B cell (primary cell): ENCODE measurements around the gene SLC9A5. TPM values are rescaled to one million over a fixed set of nuclear protein-coding genes. Genes with fewer than 3 reads are reported as not detected.

ENCODE experiments used
- ATAC-seq: fragments of 200-7000 bp; cut with Tn5 transposase; one replicate; pipeline ENCODE4 v1.10.0; 2021; ENCODE audit warnings: low read depth, mild to moderate bottlenecking, moderate number of reproducible peaks, moderate library complexity
- CTCF ChIA-PET: fragments of 350-600 bp; sonication (Branson Sonifier 250); formaldehyde crosslinking; loops from one replicate; lab custom pipeline; 2021; ENCODE audit warnings: antibody characterized with exemption, inconsistent platforms; lab: Charles Lee
- POLR2A ChIA-PET: fragments of 350-600 bp; sonication (Branson Sonifier 250); formaldehyde crosslinking; loops from one replicate; lab custom pipeline; 2021; ENCODE audit warnings: antibody characterized with exemption; lab: Charles Lee
- DNase-seq: peaks from one replicate; pipeline ENCODE4 v3.0.0; 2013
- H2AFZ ChIP-seq: 2 replicates; pipeline ENCODE4 v1.6.1; 2012; ENCODE audit warnings: mild to moderate bottlenecking, low read depth, low read length; ENCODE audit not compliant: insufficient read depth, poor library complexity, severe bottlenecking
- H3K27ac ChIP-seq, 2 donors: 1 replicate in 1 of 2; 2 replicates in 1 of 2; pipeline ENCODE4 v1.5.1; 2012 to 2013; ENCODE audit warnings: low read length in 2 of 2, mild to moderate bottlenecking in 2 of 2, moderate library complexity in 1 of 2
- H3K27me3 ChIP-seq, 4 experiments: fragments of 200-600 bp in 1 of 4; sonication (generic) in 1 of 4; replicated peaks in 1 of 4; 1 replicate in 2 of 4; 2 replicates in 2 of 4; pipeline versions ENCODE4 v1.6.1 to v1.7.0; 2013 to 2016; ENCODE audit warnings: low read length in 3 of 4, mild to moderate bottlenecking in 2 of 4, mixed read lengths in 1 of 4, moderate library complexity in 1 of 4; ENCODE audit not compliant: insufficient read depth in 4 of 4, control insufficient read depth in 3 of 4; ENCODE audit errors: control extremely low read depth in 1 of 4
- H3K36me3 ChIP-seq, 2 experiments: replicated peaks in 1 of 2; 1 replicate in 1 of 2; 2 replicates in 1 of 2; pipeline versions ENCODE4 v1.6.1 to v1.7.1; 2013; ENCODE audit warnings: low read length in 1 of 2; ENCODE audit not compliant: insufficient read depth in 2 of 2, control insufficient read depth in 1 of 2; ENCODE audit errors: control extremely low read depth in 1 of 2, extremely low read depth in 1 of 2
- H3K4me1 ChIP-seq, 2 donors: fragments of 200-600 bp in 1 of 2; sonication (generic) in 1 of 2; 1 replicate in 1 of 2; 2 replicates in 1 of 2; pipeline versions ENCODE4 v1.5.1 to v1.6.1; 2013 to 2017; ENCODE audit warnings: low read length in 2 of 2; ENCODE audit not compliant: control insufficient read depth in 2 of 2, insufficient read depth in 2 of 2
- H3K4me2 ChIP-seq: replicated peaks from 2 replicates; pipeline ENCODE3; 2012; ENCODE audit warnings: mild to moderate bottlenecking, low read depth, low read length; ENCODE audit not compliant: poor library complexity, severe bottlenecking
- H3K4me3 ChIP-seq, 5 experiments: fragments of 200-600 bp in 1 of 5; sonication (generic) in 1 of 5; 1 replicate in 3 of 5; 2 replicates in 2 of 5; pipeline versions ENCODE4 v1.5.1 to v1.7.0; 2011 to 2016; ENCODE audit warnings: low read length in 4 of 5, mild to moderate bottlenecking in 4 of 5, low read depth in 2 of 5, control low read depth in 1 of 5, moderate library complexity in 1 of 5; ENCODE audit not compliant: insufficient read depth in 1 of 5; ENCODE audit errors: control extremely low read depth in 1 of 5, extremely low read depth in 1 of 5
- H3K79me2 ChIP-seq: fragments of 200-600 bp; sonication (generic); one replicate; pipeline ENCODE4 v1.6.0; 2016; ENCODE audit warnings: low read length; ENCODE audit not compliant: control insufficient read depth, insufficient read depth
- H3K9ac ChIP-seq: fragments of 200-600 bp; sonication (generic); 2 replicates; pipeline ENCODE4 v1.6.1; 2017; ENCODE audit warnings: mild to moderate bottlenecking, low read length, moderate library complexity
- H3K9me3 ChIP-seq, 3 donors: one replicate each; pipeline versions ENCODE4 v1.6.1 to v1.7.1; 2013; ENCODE audit warnings: low read length in 2 of 3; ENCODE audit not compliant: control insufficient read depth in 2 of 3, insufficient read depth in 1 of 3; ENCODE audit errors: control extremely low read depth in 1 of 3
- H4K20me1 ChIP-seq: 2 replicates; pipeline ENCODE4 v1.6.0; 2012; ENCODE audit warnings: mild to moderate bottlenecking, low read length; ENCODE audit not compliant: insufficient read depth, control insufficient read depth, poor library complexity, severe bottlenecking
- H3K27ac Mint-ChIP-seq: one replicate; pipeline ENCODE4 v1.8.0; 2021; ENCODE audit warnings: mixed read lengths
- H3K27me3 Mint-ChIP-seq: one replicate; pipeline ENCODE4 v1.8.0; 2021; ENCODE audit warnings: mixed read lengths
- H3K4me1 Mint-ChIP-seq: one replicate; pipeline ENCODE4 v1.8.0; 2021; ENCODE audit warnings: mixed read lengths
- H3K4me3 Mint-ChIP-seq: one replicate; pipeline ENCODE4 v1.8.0; 2021; ENCODE audit warnings: mixed read lengths
- H3K9me3 Mint-ChIP-seq: one replicate; pipeline ENCODE4 v1.8.0; 2022; ENCODE audit warnings: mixed read lengths; ENCODE audit not compliant: insufficient read depth
- EZH2 ChIP-seq: IDR thresholded peaks from 2 replicates; pipeline ENCODE4 v1.6.1; 2012; ENCODE audit warnings: borderline replicate concordance, low read depth, mild to moderate bottlenecking, moderate library complexity, low read length; ENCODE audit not compliant: insufficient read depth, poor library complexity, severe bottlenecking
- WGBS: methylation state at CpG from one replicate; pipeline ENCODE4 v1.1.5; 2013; ENCODE audit warnings: missing lambda C conversion rate; ENCODE audit not compliant: insufficient coverage; 5-methylcytosine and 5-hydroxymethylcytosine counted together
- intact Hi-C: fragments of 100-400 bp; cut with micrococcal nuclease; formaldehyde crosslinking; loops from one replicate; pipeline ENCODE4 v1.10.0; 2022
- polyA plus RNA-seq: library from polyadenylated mRNA; depleted of rRNA; stranded (reverse); fragments of >200 nt; gene quantifications from 2 replicates; pipeline ENCODE4 v1.2.3, GENCODE V29; 2012
- total RNA-seq, 2 donors: library from RNA; stranded (reverse); fragments of 120-200 nt in 1 of 2; gene quantifications; 1 replicate in 1 of 2; 2 replicates in 1 of 2; pipeline versions ENCODE4 v1.2.3 to v1.2.4, GENCODE V29; 2013 to 2022
- TF ChIP-seq, protein P1 (sequence below): fragments of 200-600 bp; IDR thresholded peaks from one replicate; pipeline ENCODE4 v1.8.0; 2022; ENCODE audit warnings: antibody characterized with exemption, mild to moderate bottlenecking

The SLC9A5 gene
- total and polyA plus RNA-seq, 2 donors (not counting 1 experiment from before 2014, with no cell fraction given), result 1.7 TPM

DNA sequence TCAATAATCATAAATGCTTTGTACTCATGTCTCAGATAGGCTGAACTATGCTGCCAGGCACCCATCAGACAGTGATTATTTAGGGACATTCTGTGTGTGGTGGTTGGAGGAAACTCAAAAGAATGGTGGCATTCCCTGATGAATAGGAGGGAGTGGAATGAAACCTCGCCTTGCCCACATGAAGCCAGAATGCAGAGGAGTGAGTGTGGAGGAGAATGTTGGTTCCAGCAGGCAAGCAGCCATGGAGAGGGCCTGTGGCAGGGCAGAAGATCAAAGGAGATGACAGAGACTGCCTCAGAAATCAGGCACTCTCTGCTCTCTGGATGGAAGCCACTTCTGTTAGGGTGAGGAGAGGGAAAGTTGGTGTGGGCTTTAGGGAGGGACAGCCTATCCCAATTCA lies 55.2 kb downstream of the SLC9A5 start:
- POLR2A ChIA-PET, result no interaction called here
- H3K27ac ChIP-seq, result no peak overlapping the region
- no peaks in the 10 kb centered on the region for H3K9me3 Mint-ChIP-seq
- H3K27me3 Mint-ChIP-seq, result no peaks in the 10 kb centered on the region
- no peaks in the 10 kb centered on the region for H3K79me2 ChIP-seq
- peaks cover 6 to 9% of the 10 kb centered on the region in 2 donors for H3K4me1 ChIP-seq
- no peak for ATAC-seq
- intact Hi-C loops, result no loop called here
- no peaks in the 10 kb centered on the region for H4K20me1 ChIP-seq
- no peak for DNase-seq
- peaks cover 5% of the 10 kb centered on the region for H3K4me1 Mint-ChIP-seq
- no peaks in the 10 kb centered on the region for H3K27me3 ChIP-seq
- no peak overlapping the region for H3K27ac Mint-ChIP-seq
- H3K4me3 Mint-ChIP-seq, result no peak overlapping the region
- H2AFZ ChIP-seq, result no peak overlapping the region
- TF ChIP-seq EZH2, result no peak
- TF ChIP-seq, protein P1, sequence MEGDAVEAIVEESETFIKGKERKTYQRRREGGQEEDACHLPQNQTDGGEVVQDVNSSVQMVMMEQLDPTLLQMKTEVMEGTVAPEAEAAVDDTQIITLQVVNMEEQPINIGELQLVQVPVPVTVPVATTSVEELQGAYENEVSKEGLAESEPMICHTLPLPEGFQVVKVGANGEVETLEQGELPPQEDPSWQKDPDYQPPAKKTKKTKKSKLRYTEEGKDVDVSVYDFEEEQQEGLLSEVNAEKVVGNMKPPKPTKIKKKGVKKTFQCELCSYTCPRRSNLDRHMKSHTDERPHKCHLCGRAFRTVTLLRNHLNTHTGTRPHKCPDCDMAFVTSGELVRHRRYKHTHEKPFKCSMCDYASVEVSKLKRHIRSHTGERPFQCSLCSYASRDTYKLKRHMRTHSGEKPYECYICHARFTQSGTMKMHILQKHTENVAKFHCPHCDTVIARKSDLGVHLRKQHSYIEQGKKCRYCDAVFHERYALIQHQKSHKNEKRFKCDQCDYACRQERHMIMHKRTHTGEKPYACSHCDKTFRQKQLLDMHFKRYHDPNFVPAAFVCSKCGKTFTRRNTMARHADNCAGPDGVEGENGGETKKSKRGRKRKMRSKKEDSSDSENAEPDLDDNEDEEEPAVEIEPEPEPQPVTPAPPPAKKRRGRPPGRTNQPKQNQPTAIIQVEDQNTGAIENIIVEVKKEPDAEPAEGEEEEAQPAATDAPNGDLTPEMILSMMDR, result no peak
- H3K9ac ChIP-seq, result no peak overlapping the region
- H3K9me3 ChIP-seq, result no peaks in the 10 kb centered on the region
- no peak overlapping the region for H3K4me2 ChIP-seq
- H3K4me3 ChIP-seq, result no peak overlapping the region
- CTCF ChIA-PET, result no interaction called here
- H3K36me3 ChIP-seq, result no peaks in the 10 kb centered on the region
- 79% methylated on average over 1 of the region's 1 CpG for WGBS

DNA sequence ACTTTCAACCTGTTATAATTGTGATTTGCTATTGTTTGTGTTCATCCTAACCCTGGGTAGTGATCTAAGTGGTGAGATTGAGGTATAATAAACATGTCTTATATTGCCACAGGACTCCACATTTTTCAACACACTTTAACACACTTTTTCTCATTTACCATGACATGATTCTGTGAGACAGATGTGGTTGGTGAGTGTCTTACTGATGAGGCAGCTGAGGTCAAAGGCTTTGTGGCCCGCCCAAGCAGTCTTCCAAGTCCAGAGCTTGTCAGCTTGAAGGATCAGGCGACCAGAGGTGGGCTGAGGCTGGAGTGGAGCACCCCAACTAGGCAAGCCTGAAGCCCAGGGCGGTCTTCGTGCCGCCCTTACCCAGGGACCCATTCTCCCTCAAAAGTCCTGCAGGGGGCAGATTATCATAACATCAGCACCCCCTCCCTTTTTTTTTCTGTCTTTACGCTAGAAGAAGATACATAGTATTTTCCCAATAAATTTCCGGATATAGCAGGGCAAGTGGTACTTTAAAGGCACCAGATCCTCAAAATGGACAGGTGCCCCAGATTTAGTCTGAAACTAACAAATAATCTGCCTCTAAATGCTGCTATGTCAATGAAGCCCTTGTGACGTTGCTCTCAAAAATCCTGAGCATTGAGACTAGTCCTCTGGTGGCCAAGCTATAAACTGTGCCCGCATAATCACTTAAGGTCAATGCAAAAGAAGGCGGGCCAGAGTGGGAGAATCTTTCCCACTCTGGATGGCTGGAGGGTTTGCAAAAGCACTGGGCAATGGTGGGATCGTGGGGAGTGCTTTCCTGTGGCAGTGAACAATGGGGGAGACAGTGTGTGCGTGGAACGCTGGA lies 56.7 kb downstream of the SLC9A5 start:
- Histone ChIP-seq H3K4me1 (peaks cover 6 to 9% of the 10 kb centered on the region in 2 donors), H3K4me3 (no peak overlapping the region), H3K9ac (no peak overlapping the region), H2AFZ (no peak overlapping the region), H3K27me3 (no peaks in the 10 kb centered on the region), H3K79me2 (no peaks in the 10 kb centered on the region), H3K9me3 (no peaks in the 10 kb centered on the region), H4K20me1 (no peaks in the 10 kb centered on the region), H3K36me3 (no peaks in the 10 kb centered on the region), H3K27ac (no peak overlapping the region), H3K4me2 (no peak overlapping the region)
- Mint-ChIP-seq H3K9me3 (no peaks in the 10 kb centered on the region), H3K27me3 (no peaks in the 10 kb centered on the region), H3K27ac (no peak overlapping the region), H3K4me3 (no peak overlapping the region), H3K4me1 (peaks cover 5% of the 10 kb centered on the region)
- WGBS, result 94% methylated on average over 10 of the region's 13 CpGs
- POLR2A ChIA-PET, result no interaction called here
- no peak for TF ChIP-seq EZH2
- TF ChIP-seq, protein P1, result no peak
- intact Hi-C loops, result no loop called here
- CTCF ChIA-PET, result no interaction called here
- DNase-seq, result no peak
- ATAC-seq, result no peak
